HEK293 (cell line): ENCODE data around the gene MYZAP.

Source experiments
- CTCF ChIA-PET: fragments of 350-600 bp; formaldehyde crosslinking; extraction: SDS; loops from one replicate; lab custom pipeline; 2021; ENCODE audit warnings: antibody characterized with exemption; lab: Yijun Ruan, JAX
- POLR2A ChIA-PET: fragments of 300-600 bp; formaldehyde crosslinking; extraction: SDS; loops from one replicate; lab custom pipeline; 2020; ENCODE audit warnings: antibody characterized with exemption, inconsistent platforms; lab: Yijun Ruan, JAX
- H3K27ac ChIP-seq: fragments of 200-500 bp; sonication (Bioruptor generic); 2 replicates; pipeline ENCODE4 v1.5.1; 2014; ENCODE audit warnings: low read depth, low read length, control low read depth, inconsistent platforms; ENCODE audit errors: extremely low read depth
- H3K36me3 ChIP-seq, 2 experiments: fragments of 200-500 bp in 1 of 2; sonication (Bioruptor generic) in 1 of 2; 1 replicate in 1 of 2; 2 replicates in 1 of 2; pipeline ENCODE4 v1.5.1; 2014 to 2017; ENCODE audit warnings: inconsistent platforms in 2 of 2, low read length in 2 of 2; ENCODE audit not compliant: control insufficient read depth in 2 of 2, insufficient read depth in 1 of 2
- H3K4me1 ChIP-seq: fragments of 200-500 bp; sonication (Bioruptor generic); 2 replicates; pipeline ENCODE4 v1.5.1; 2014; ENCODE audit warnings: mild to moderate bottlenecking, low read length, inconsistent platforms; ENCODE audit not compliant: control insufficient read depth, insufficient read depth
- H3K4me3 ChIP-seq: 2 replicates; pipeline ENCODE4 v1.5.1; 2011; ENCODE audit warnings: low read depth, mild to moderate bottlenecking, control low read depth, low read length, moderate library complexity
- H3K9me3 ChIP-seq: fragments of 200-500 bp; sonication (Bioruptor generic); 2 replicates; pipeline ENCODE4 v1.5.1; 2014; ENCODE audit warnings: low read depth, low read length, inconsistent platforms; ENCODE audit not compliant: control insufficient read depth, insufficient read depth
- GLIS1 ChIP-seq: fragments of 450-650 bp; formaldehyde crosslinking; IDR thresholded peaks from 2 replicates; pipeline ENCODE4 v1.5.1; 2016; ENCODE audit warnings: missing biosample characterization, missing genetic modification characterization
- KLF10 ChIP-seq: fragments of 450-650 bp; IDR thresholded peaks from 2 replicates; pipeline ENCODE4 v1.5.1; 2018; ENCODE audit warnings: missing biosample characterization, mild to moderate bottlenecking, missing genetic modification characterization
- KLF17 ChIP-seq: fragments of 450-650 bp; formaldehyde crosslinking; IDR thresholded peaks from 2 replicates; pipeline ENCODE4 v1.5.1; 2016; ENCODE audit warnings: missing biosample characterization, missing genetic modification characterization
- KLF9 ChIP-seq: fragments of 450-650 bp; formaldehyde crosslinking; IDR thresholded peaks from 2 replicates; pipeline ENCODE4 v1.5.1; 2016; ENCODE audit warnings: missing biosample characterization, missing genetic modification characterization, low read depth
- MZF1 ChIP-seq: fragments of 450-650 bp; formaldehyde crosslinking; IDR thresholded peaks from 2 replicates; pipeline ENCODE4 v1.5.1; 2017; ENCODE audit warnings: missing biosample characterization, missing genetic modification characterization, borderline replicate concordance
- OVOL3 ChIP-seq: fragments of 450-650 bp; formaldehyde crosslinking; IDR thresholded peaks from 2 replicates; pipeline ENCODE4 v1.5.1; 2016; ENCODE audit warnings: missing biosample characterization, missing genetic modification characterization
- SCRT2 ChIP-seq: fragments of 450-650 bp; formaldehyde crosslinking; IDR thresholded peaks from 2 replicates; pipeline ENCODE4 v1.5.1; 2016; ENCODE audit warnings: missing biosample characterization, missing genetic modification characterization
- YY2 ChIP-seq: fragments of 450-650 bp; formaldehyde crosslinking; IDR thresholded peaks from 2 replicates; pipeline ENCODE4 v1.5.1; 2016; ENCODE audit warnings: missing biosample characterization, missing genetic modification characterization
- ZBTB48 ChIP-seq: fragments of 450-650 bp; formaldehyde crosslinking; IDR thresholded peaks from 2 replicates; pipeline ENCODE4 v1.5.1; 2016; ENCODE audit warnings: missing biosample characterization, missing genetic modification characterization
- ZBTB7A ChIP-seq: fragments of 450-650 bp; formaldehyde crosslinking; IDR thresholded peaks from 2 replicates; pipeline ENCODE4 v1.5.1; 2016; ENCODE audit warnings: low read depth, missing biosample characterization, missing genetic modification characterization
- ZFHX2 ChIP-seq: fragments of 450-650 bp; formaldehyde crosslinking; conservative IDR thresholded peaks from 2 replicates; pipeline ENCODE4 v1.5.1; 2016; ENCODE audit warnings: missing biosample characterization, missing genetic modification characterization
- ZFP3 ChIP-seq: fragments of 450-650 bp; formaldehyde crosslinking; IDR thresholded peaks from 2 replicates; pipeline ENCODE4 v1.5.1; 2016; ENCODE audit warnings: low read depth, missing biosample characterization, missing genetic modification characterization
- ZFP41 ChIP-seq: fragments of 450-650 bp; formaldehyde crosslinking; IDR thresholded peaks from 2 replicates; pipeline ENCODE4 v1.5.1; 2016; ENCODE audit warnings: missing biosample characterization, missing genetic modification characterization, borderline replicate concordance
- ZNF10 ChIP-seq: fragments of 450-650 bp; formaldehyde crosslinking; IDR thresholded peaks from 2 replicates; pipeline ENCODE4 v1.5.1; 2017; ENCODE audit warnings: missing biosample characterization, missing genetic modification characterization
- ZNF133 ChIP-seq: fragments of 450-650 bp; formaldehyde crosslinking; IDR thresholded peaks from 2 replicates; pipeline ENCODE4 v1.5.1; 2016; ENCODE audit warnings: missing biosample characterization, missing genetic modification characterization
- ZNF239 ChIP-seq: fragments of 450-650 bp; formaldehyde crosslinking; IDR thresholded peaks from 2 replicates; pipeline ENCODE4 v1.5.1; 2016; ENCODE audit warnings: missing biosample characterization, missing genetic modification characterization
- ZNF266 ChIP-seq: fragments of 450-650 bp; formaldehyde crosslinking; IDR thresholded peaks from 2 replicates; pipeline ENCODE4 v1.5.1; 2016; ENCODE audit warnings: missing biosample characterization, missing genetic modification characterization, low read depth
- ZNF280C ChIP-seq: fragments of 450-650 bp; formaldehyde crosslinking; IDR thresholded peaks from 2 replicates; pipeline ENCODE4 v1.5.1; 2016; ENCODE audit warnings: missing biosample characterization, missing genetic modification characterization
- ZNF335 ChIP-seq: fragments of 450-650 bp; formaldehyde crosslinking; conservative IDR thresholded peaks from 2 replicates; pipeline ENCODE4 v1.5.1; 2016; ENCODE audit warnings: missing biosample characterization, missing genetic modification characterization
- ZNF37A ChIP-seq: fragments of 450-650 bp; IDR thresholded peaks from 2 replicates; pipeline ENCODE4 v1.5.1; 2018; ENCODE audit warnings: missing biosample characterization, missing genetic modification characterization
- ZNF530 ChIP-seq: fragments of 450-650 bp; formaldehyde crosslinking; IDR thresholded peaks from 2 replicates; pipeline ENCODE4 v1.5.1; 2016; ENCODE audit warnings: low read depth, missing biosample characterization, missing genetic modification characterization
- ZNF585B ChIP-seq: fragments of 450-650 bp; formaldehyde crosslinking; IDR thresholded peaks from 2 replicates; pipeline ENCODE4 v1.5.1; 2016; ENCODE audit warnings: missing biosample characterization, missing genetic modification characterization
- ZNF629 ChIP-seq: fragments of 450-650 bp; formaldehyde crosslinking; IDR thresholded peaks from 2 replicates; pipeline ENCODE4 v1.5.1; 2017; ENCODE audit warnings: missing biosample characterization, missing genetic modification characterization
- ZNF768 ChIP-seq: fragments of 450-650 bp; formaldehyde crosslinking; IDR thresholded peaks from 2 replicates; pipeline ENCODE4 v1.5.1; 2018; ENCODE audit warnings: missing biosample characterization, mild to moderate bottlenecking, missing genetic modification characterization
- ZSCAN16 ChIP-seq: fragments of 450-650 bp; formaldehyde crosslinking; IDR thresholded peaks from 2 replicates; pipeline ENCODE4 v1.5.1; 2016; ENCODE audit warnings: missing biosample characterization, missing genetic modification characterization
- TF ChIP-seq, protein P1 (sequence below): fragments of 450-650 bp; formaldehyde crosslinking; IDR thresholded peaks from 2 replicates; pipeline ENCODE4 v1.5.1; 2017; ENCODE audit warnings: missing biosample characterization, missing genetic modification characterization
- TF ChIP-seq, protein P2 (sequence below): fragments of 450-650 bp; formaldehyde crosslinking; IDR thresholded peaks from 2 replicates; pipeline ENCODE4 v1.5.1; 2016; ENCODE audit warnings: missing biosample characterization, missing genetic modification characterization

MYZAP gene

GRCh38 chr15:57662091-57662744 is 70.5 kb downstream of the MYZAP start:
- H3K27ac ChIP-seq, result no peak overlapping the region
- CTCF ChIA-PET, result interaction anchor here (0.7 to 2.2 kb wide), 2 partner anchors 20 to 199 kb away, joined by 4 to 8 read pairs; no protein-coding TSS in a partner anchor
- H3K9me3 ChIP-seq, result no peaks in the 10 kb centered on the region
- POLR2A ChIA-PET, result no interaction called here
- TF ChIP-seq ZNF530, result no peak
- no peak overlapping the region for H3K4me3 ChIP-seq
- no peaks in the 10 kb centered on the region for H3K4me1 ChIP-seq
- H3K36me3 ChIP-seq, result no peaks in the 10 kb centered on the region

- TF ChIP-seq ZNF585B (tag by site-specific recombination), result no peak
- no peak for TF ChIP-seq GLIS1 (tag by site-specific recombination)
- TF ChIP-seq ZFHX2 (tag by site-specific recombination), result no peak
- no peak for TF ChIP-seq KLF10
- no peak for TF ChIP-seq ZFP3 (tag by site-specific recombination)
- no peak for TF ChIP-seq ZNF629
- TF ChIP-seq ZFP41 (tag by site-specific recombination), result no peak
- no peak for TF ChIP-seq KLF17 (tag by site-specific recombination)
- no peak for TF ChIP-seq ZNF37A (tag by site-specific recombination)
- TF ChIP-seq ZNF768 (tag by site-specific recombination), result no peak
- TF ChIP-seq ZNF280C, result no peak
- ChIA-PET CTCF (interaction anchor here (0.7 to 2.2 kb wide), 3 partner anchors 9 to 21 kb away, joined by 3 to 8 read pairs (median 6); no protein-coding TSS in a partner anchor), POLR2A (no interaction called here)
These were observed 71.1 kb downstream of the MYZAP start for GRCh38 chr15:57662802-57663201.

GRCh38 chr15:57663262-57663661 is 71.6 kb downstream of the MYZAP start:
- Histone ChIP-seq H3K27ac (no peak overlapping the region), H3K9me3 (no peaks in the 10 kb centered on the region), H3K4me3 (no peak overlapping the region), H3K36me3 (no peaks in the 10 kb centered on the region), H3K4me1 (no peaks in the 10 kb centered on the region)
- ChIA-PET CTCF (interaction anchor here (0.6 to 1.2 kb wide), 3 partner anchors 9 to 58 kb away, joined by 3 to 6 read pairs (median 5); no protein-coding TSS in a partner anchor), POLR2A (no interaction called here)
- TF ChIP-seq ZBTB7A (tag by site-specific recombination), result no peak
- no peak for TF ChIP-seq ZBTB48
- no peak for TF ChIP-seq OVOL3 (tag by site-specific recombination)
- TF ChIP-seq MZF1 (tag by site-specific recombination), result no peak
- TF ChIP-seq SCRT2, result no peak
- TF ChIP-seq, protein P1, sequence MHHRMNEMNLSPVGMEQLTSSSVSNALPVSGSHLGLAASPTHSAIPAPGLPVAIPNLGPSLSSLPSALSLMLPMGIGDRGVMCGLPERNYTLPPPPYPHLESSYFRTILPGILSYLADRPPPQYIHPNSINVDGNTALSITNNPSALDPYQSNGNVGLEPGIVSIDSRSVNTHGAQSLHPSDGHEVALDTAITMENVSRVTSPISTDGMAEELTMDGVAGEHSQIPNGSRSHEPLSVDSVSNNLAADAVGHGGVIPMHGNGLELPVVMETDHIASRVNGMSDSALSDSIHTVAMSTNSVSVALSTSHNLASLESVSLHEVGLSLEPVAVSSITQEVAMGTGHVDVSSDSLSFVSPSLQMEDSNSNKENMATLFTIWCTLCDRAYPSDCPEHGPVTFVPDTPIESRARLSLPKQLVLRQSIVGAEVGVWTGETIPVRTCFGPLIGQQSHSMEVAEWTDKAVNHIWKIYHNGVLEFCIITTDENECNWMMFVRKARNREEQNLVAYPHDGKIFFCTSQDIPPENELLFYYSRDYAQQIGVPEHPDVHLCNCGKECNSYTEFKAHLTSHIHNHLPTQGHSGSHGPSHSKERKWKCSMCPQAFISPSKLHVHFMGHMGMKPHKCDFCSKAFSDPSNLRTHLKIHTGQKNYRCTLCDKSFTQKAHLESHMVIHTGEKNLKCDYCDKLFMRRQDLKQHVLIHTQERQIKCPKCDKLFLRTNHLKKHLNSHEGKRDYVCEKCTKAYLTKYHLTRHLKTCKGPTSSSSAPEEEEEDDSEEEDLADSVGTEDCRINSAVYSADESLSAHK (tag by site-specific recombination), result no peak
- TF ChIP-seq KLF9 (tag by site-specific recombination), result no peak
- TF ChIP-seq ZNF10 (tag by site-specific recombination), result no peak
- no peak for TF ChIP-seq ZNF239
- TF ChIP-seq YY2 (tag by site-specific recombination), result no peak
- TF ChIP-seq ZNF266 (tag by site-specific recombination), result no peak
- TF ChIP-seq ZNF335 (tag by site-specific recombination), result no peak
- no peak for TF ChIP-seq ZNF133 (tag by site-specific recombination)
- TF ChIP-seq, protein P2, sequence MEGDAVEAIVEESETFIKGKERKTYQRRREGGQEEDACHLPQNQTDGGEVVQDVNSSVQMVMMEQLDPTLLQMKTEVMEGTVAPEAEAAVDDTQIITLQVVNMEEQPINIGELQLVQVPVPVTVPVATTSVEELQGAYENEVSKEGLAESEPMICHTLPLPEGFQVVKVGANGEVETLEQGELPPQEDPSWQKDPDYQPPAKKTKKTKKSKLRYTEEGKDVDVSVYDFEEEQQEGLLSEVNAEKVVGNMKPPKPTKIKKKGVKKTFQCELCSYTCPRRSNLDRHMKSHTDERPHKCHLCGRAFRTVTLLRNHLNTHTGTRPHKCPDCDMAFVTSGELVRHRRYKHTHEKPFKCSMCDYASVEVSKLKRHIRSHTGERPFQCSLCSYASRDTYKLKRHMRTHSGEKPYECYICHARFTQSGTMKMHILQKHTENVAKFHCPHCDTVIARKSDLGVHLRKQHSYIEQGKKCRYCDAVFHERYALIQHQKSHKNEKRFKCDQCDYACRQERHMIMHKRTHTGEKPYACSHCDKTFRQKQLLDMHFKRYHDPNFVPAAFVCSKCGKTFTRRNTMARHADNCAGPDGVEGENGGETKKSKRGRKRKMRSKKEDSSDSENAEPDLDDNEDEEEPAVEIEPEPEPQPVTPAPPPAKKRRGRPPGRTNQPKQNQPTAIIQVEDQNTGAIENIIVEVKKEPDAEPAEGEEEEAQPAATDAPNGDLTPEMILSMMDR (tag by site-specific recombination), result no peak
- no peak for TF ChIP-seq ZSCAN16 (tag by site-specific recombination)

More at GRCh38 chr15:57662802-57663201, 71.1 kb downstream of the MYZAP start:
- Histone ChIP-seq H3K9me3 (no peaks in the 10 kb centered on the region), H3K27ac (no peak overlapping the region), H3K4me3 (no peak overlapping the region), H3K4me1 (no peaks in the 10 kb centered on the region), H3K36me3 (no peaks in the 10 kb centered on the region)
